ENCODE measurements around the gene PCNX1.

PCNX1 gene

GRCh38 chr14:70901269-70901668 lies 6.0 kb upstream of the PCNX1 start:
- no peak for TF ChIP-seq EZH2phosphoT487 (conservative IDR thresholded peaks at IDR 0.05; ENCODE audit: low read length)

GRCh38 chr14:70902184-70902583 lies 5.1 kb upstream of the PCNX1 start:
- no peak overlapping the region for H3K4me2 ChIP-seq (ENCODE audit: low read depth, low read length, poor library complexity, severe bottlenecking)
- no peaks in the 10 kb centered on the region for H4K20me1 ChIP-seq (ENCODE audit: low read depth, low read length)
- H3K9ac ChIP-seq (ENCODE audit: low read length), result no peak overlapping the region
- no peaks in the 10 kb centered on the region for H3K36me3 ChIP-seq (ENCODE audit: low read length)
- H3K9me3 ChIP-seq (ENCODE audit: insufficient read depth, low read length), result no peaks in the 10 kb centered on the region
- H3K9me2 ChIP-seq (replicated peaks; ENCODE audit: insufficient read depth, low read length), result no peaks in the 10 kb centered on the region
- no peaks in the 10 kb centered on the region for H3K27me3 ChIP-seq (ENCODE audit: low read length)
- no peaks in the 10 kb centered on the region for H3F3A ChIP-seq (ENCODE audit: insufficient read depth)
- no peak overlapping the region for H3K4me3 ChIP-seq (ENCODE audit: insufficient read depth, low read length, poor library complexity, severe bottlenecking)
- TF ChIP-seq CTCF (IDR thresholded peaks at IDR 0.05; ENCODE audit: insufficient read depth, low read length, poor library complexity, severe bottlenecking) (no peak), EZH2phosphoT487 (conservative IDR thresholded peaks at IDR 0.05; ENCODE audit: low read length) (no peak)
- no peaks in the 10 kb centered on the region for H3K79me2 ChIP-seq (ENCODE audit: insufficient read depth, low read length)
- no peak overlapping the region for H2AFZ ChIP-seq (ENCODE audit: low read depth, low read length, severe bottlenecking)
- no peak overlapping the region for H3K27ac ChIP-seq (ENCODE audit: low read depth, low read length)

More at GRCh38 chr14:70901269-70901668, 6.0 kb upstream of the PCNX1 start:
- H3F3A ChIP-seq (ENCODE audit: insufficient read depth), result no peaks in the 10 kb centered on the region
- H3K9me2 ChIP-seq (replicated peaks; ENCODE audit: insufficient read depth, low read length), result no peaks in the 10 kb centered on the region
- H3K79me2 ChIP-seq (ENCODE audit: insufficient read depth, low read length), result no peaks in the 10 kb centered on the region
- no peaks in the 10 kb centered on the region for H3K27me3 ChIP-seq (ENCODE audit: low read length)
- no peak overlapping the region for H3K4me3 ChIP-seq (ENCODE audit: insufficient read depth, low read length, poor library complexity, severe bottlenecking)
- no peak overlapping the region for H2AFZ ChIP-seq (ENCODE audit: low read depth, low read length, severe bottlenecking)
- no peaks in the 10 kb centered on the region for H3K36me3 ChIP-seq (ENCODE audit: low read length)
- no peaks in the 10 kb centered on the region for H3K9me3 ChIP-seq (ENCODE audit: insufficient read depth, low read length)
- no peak overlapping the region for H3K27ac ChIP-seq (ENCODE audit: low read depth, low read length)
- H4K20me1 ChIP-seq (ENCODE audit: low read depth, low read length), result no peaks in the 10 kb centered on the region
- no peak overlapping the region for H3K9ac ChIP-seq (ENCODE audit: low read length)
- H3K4me2 ChIP-seq (ENCODE audit: low read depth, low read length, poor library complexity, severe bottlenecking), result no peak overlapping the region

- no peak overlapping the region for H2AFZ ChIP-seq (ENCODE audit: low read depth, low read length, severe bottlenecking)
- TF ChIP-seq CTCF (IDR thresholded peaks at IDR 0.05; ENCODE audit: insufficient read depth, low read length, poor library complexity, severe bottlenecking) (no peak), EZH2phosphoT487 (conservative IDR thresholded peaks at IDR 0.05; ENCODE audit: low read length) (no peak)
Observed at GRCh38 chr14:70904373-70904772, 2.9 kb upstream of the PCNX1 start.

GRCh38 chr14:70905301-70905700 lies 2.0 kb upstream of the PCNX1 start:
- H3K36me3 ChIP-seq (ENCODE audit: low read length), result no peaks in the 10 kb centered on the region
- H3K9me2 ChIP-seq (replicated peaks; ENCODE audit: insufficient read depth, low read length), result no peaks in the 10 kb centered on the region
- no peak overlapping the region for H2AFZ ChIP-seq (ENCODE audit: low read depth, low read length, severe bottlenecking)
- H3K27me3 ChIP-seq (ENCODE audit: low read length), result no peaks in the 10 kb centered on the region
- no peak overlapping the region for H3K4me2 ChIP-seq (ENCODE audit: low read depth, low read length, poor library complexity, severe bottlenecking)
- H3F3A ChIP-seq (ENCODE audit: insufficient read depth), result peaks cover 3% of the 10 kb centered on the region; the same call in 1 of the 2 replicates
- TF ChIP-seq EZH2phosphoT487 (conservative IDR thresholded peaks at IDR 0.05; ENCODE audit: low read length) (no peak), CTCF (IDR thresholded peaks at IDR 0.05; ENCODE audit: insufficient read depth, low read length, poor library complexity, severe bottlenecking) (no peak)
- no peak overlapping the region for H3K4me3 ChIP-seq (ENCODE audit: insufficient read depth, low read length, poor library complexity, severe bottlenecking)
- H3K9ac ChIP-seq (ENCODE audit: low read length), result no peak overlapping the region
- no peaks in the 10 kb centered on the region for H3K9me3 ChIP-seq (ENCODE audit: insufficient read depth, low read length)
- no peak overlapping the region for H3K27ac ChIP-seq (ENCODE audit: low read depth, low read length)
- peaks cover 13% of the 10 kb centered on the region; the same call in 1 of the 2 replicates for H3K79me2 ChIP-seq (ENCODE audit: insufficient read depth, low read length)
- peaks cover 2% of the 10 kb centered on the region; the same call in 1 of the 2 replicates for H4K20me1 ChIP-seq (ENCODE audit: low read depth, low read length)

More at GRCh38 chr14:70904373-70904772, 2.9 kb upstream of the PCNX1 start:
- Histone ChIP-seq H4K20me1 (ENCODE audit: low read depth, low read length) (no peaks in the 10 kb centered on the region), H3K4me3 (ENCODE audit: insufficient read depth, low read length, poor library complexity, severe bottlenecking) (no peak overlapping the region), H3K4me2 (ENCODE audit: low read depth, low read length, poor library complexity, severe bottlenecking) (no peak overlapping the region), H3K27ac (ENCODE audit: low read depth, low read length) (no peak overlapping the region), H3K9me2 (replicated peaks; ENCODE audit: insufficient read depth, low read length) (no peaks in the 10 kb centered on the region), H3K9me3 (ENCODE audit: insufficient read depth, low read length) (no peaks in the 10 kb centered on the region), H3K79me2 (ENCODE audit: insufficient read depth, low read length) (peaks cover 7% of the 10 kb centered on the region; the same call in 1 of the 2 replicates), H3F3A (ENCODE audit: insufficient read depth) (peaks cover 3% of the 10 kb centered on the region; the same call in 1 of the 2 replicates), H3K27me3 (ENCODE audit: low read length) (no peaks in the 10 kb centered on the region), H3K9ac (ENCODE audit: low read length) (no peak overlapping the region), H3K36me3 (ENCODE audit: low read length) (no peaks in the 10 kb centered on the region)

Data from SU-DHL-6 (cell line).